HG02973 (cell line): ENCODE measurements around the gene CFAP119.

ENCODE experiments used
- ATAC-seq: cut with Tn5 transposase; IDR thresholded peaks from one replicate; pipeline ENCODE4 v1.9.1; 2021; ENCODE audit warnings: moderate library complexity; ENCODE audit not compliant: unreplicated experiment

The CFAP119 gene

DNA sequence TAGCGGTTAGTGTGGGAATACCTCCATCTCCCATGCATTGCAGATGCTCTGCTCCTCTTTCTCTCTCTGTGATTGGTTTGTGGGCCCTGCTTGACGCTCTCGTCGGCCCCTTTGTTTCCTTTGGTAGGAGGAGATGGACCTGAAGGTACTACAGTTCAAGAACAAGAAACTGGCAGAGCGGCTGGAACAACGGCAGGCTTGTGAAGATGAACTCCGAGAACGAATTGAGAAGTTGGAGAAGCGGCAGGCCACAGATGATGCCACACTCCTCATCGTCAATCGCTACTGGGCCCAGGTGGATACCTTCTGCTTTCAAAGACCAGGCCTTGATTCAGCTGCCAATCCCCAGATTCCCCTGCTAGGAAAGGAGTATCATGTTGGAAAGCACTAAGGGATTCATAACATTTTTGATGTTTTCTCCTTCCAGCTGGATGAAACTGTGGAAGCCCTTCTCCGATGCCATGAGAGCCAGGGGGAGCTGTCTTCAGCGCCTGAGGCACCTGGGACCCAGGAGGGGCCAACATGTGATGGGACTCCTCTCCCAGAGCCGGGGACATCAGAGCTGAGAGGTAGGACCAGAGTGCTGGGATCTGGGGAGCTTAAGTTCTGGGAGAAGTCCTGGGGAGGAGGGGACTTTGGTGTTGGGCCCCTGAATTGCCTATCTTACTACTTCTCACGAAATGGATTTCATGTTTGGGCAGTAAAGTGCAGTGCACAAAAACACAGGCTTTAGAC is 1.3 kb upstream of the CFAP119 start:
- no peak for ATAC-seq

DNA sequence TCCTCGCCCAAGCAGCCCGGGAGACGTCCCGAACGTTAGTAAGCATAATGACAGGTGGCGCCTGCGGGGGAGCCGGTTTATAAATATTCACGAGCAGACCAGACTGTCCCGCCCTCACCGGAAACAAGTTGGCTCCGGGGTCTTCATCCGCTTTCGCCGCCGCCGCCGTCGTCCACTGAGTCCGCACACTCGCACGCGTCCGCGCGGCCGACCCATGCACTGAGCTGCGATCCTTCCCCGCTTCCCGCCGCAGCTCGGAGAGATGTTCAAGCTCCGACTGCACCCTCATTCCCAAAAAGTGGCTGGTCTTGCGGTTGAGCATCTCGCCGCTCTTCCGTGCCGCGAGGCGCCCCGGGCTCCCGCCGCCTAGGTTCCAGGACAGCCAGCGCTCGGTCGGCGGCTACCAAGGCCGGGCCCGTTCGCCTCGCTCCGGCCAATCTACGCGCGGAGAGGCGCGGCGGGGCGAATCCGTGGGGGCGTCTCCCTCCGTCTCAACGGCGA is 385 bp downstream of the CFAP119 start:
- ATAC-seq, result peak; percentile 23

DNA sequence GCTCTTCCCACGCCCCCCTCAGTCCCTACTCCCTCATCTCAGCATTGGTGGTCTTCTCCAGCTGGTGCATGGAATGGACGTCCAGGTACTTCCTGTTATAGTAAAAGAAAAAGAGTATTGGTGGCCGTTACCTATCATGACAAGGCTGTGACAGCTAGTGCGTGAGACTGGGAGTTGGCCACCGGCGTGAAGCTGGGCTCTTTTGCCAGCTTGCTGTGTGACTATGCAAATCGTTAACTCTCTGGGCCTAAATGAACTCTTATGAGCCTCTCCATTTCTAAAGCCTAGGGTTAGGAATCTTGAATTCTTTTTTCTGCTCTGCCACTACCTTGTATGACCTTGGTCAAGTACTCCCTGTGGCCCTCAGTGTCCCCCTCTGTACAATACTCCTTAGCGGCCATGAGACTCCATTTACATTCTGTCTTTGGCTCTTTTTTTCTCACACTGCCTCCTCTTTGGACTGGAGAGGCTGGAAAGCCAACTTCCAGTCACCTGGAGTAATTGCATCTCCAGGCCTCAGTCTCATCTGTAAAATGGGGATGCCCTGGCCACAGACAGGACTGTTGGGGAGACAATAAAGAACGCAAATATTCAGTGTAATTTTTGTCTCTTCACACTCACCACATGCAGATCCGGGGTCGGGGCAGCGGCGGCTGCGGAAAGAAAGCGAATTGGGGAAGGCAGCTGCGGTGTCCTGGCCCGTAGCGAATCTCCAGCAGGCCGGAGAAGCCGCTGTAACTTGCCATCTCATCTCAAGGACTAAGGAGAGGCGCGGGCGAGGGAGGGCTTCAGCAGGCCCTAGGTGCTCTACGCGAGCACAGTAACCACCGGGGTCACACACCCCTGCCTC is 1.1 kb downstream of the CFAP119 start:
- no peak for ATAC-seq

DNA sequence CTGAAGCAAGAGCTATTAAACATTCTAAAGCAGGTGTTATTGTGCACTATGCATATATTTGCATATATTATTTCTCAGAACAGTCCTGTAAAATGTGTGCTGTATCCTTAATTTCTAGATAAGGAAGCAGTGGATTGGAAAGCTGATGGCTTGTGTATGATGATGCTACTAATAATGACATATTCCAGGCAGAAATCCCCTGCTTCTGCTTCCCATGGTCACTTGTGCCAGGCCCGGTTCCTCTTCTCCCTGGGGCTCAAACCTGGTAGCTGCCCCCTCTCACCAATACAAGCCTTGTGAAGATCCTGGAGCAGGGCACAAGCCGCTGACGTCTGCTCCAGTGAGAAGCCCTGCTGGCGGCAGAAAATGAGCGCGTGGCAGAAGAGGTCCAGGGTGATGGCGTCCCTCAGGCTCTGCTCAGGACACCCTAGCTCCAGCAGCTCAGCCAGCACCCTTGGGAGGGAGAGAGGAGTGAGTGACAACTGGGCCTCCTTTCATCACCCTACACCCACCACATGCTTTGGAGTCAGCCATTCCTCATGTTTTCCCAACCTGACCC is 1.8 kb downstream of the CFAP119 start:
- ATAC-seq, result no peak

DNA sequence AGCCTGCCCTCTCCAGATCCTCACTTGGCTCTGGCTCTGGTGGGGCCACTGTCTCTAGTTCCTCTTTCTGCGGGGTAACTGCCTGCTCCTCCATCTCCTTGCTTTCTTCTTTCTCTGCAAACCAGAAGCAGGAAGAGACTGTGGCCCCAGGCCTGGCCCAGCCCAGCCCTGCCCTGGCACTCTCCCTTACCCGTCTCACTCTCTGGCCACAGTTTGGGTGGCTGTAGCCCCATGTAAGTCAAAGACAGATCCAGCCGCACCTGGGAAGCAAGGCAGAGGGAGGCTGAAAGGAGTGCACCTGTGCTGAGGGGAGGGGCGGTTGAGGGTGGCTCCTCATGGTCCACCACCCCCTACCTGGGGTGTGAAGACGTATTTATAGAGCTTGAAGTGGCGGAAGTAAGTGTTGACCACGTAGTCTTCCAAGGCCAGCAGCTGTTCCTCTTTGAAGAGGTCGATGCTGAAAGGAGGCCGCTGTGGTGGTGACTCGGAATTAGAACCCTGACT is 2.8 kb downstream of the CFAP119 start:
- no peak for ATAC-seq

DNA sequence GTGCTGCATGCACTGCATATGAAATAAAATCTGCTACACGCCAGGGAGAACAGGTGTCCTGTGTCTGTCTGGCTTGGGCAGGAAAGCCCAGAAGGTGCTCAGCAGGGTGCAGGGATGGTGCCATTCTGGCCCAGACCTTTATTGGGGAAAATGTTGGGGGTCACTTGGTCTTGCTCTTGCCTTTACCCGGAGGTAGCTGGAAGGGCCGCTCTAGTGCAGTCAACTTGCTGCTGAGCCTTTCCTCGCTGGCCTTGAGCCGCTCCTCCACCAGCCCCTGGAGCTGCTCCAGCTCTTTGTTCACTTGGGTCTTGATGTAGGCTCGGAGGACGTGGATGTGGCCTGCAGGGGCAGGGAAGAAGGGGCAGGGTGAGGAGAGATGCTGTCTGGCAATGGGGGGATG is 4.5 kb downstream of the CFAP119 start:
- no peak for ATAC-seq

DNA sequence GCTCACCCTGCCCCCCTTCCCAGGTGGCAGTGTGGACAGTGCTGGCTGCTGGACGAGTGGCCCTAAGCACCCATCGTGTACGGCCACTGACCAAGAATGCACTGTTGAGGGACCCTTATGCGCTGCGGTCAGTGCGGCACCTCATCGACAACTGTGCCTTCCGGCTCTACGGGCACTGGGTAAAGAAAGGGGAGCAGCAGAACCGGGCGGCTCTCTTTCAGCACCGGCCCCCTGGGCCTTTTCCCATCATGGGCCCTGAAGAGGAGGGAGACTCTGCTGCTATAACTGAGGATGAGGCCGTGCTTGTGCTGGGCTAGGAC is 5.1 kb downstream of the CFAP119 start:
- ATAC-seq, result no peak

DNA sequence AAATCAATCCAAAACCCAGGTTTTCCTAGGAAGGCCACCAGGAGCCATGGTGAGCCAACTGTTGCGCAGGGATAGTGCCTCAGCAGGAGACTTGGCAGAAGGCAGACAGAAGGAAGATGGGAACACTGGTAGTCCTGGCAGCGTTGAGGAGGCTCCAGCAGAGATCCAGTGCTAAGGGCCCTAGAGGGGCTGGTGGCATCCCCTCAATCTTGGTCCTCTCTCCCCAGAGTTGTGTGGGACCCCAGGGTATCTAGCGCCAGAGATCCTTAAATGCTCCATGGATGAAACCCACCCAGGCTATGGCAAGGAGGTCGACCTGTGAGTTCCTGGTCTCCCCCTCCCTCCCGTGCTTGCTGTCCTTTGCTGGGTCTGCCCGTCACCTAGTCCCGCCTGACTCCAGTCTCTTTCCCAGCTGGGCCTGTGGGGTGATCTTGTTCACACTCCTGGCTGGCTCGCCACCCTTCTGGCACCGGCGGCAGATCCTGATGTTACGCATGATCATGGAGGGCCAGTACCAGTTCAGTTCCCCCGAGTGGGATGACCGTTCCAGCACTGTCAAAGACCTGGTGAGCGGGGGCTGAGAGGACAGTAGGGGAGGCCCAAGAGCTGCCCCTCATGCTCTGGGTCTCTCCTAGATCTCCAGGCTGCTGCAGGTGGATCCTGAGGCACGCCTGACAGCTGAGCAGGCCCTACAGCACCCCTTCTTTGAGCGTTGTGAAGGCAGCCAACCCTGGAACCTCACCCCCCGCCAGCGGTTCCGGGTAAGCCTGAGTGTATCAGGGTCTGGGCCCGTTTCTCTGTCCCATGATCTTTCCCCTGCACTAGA is 5.7 kb downstream of the CFAP119 start:
- no peak for ATAC-seq

DNA sequence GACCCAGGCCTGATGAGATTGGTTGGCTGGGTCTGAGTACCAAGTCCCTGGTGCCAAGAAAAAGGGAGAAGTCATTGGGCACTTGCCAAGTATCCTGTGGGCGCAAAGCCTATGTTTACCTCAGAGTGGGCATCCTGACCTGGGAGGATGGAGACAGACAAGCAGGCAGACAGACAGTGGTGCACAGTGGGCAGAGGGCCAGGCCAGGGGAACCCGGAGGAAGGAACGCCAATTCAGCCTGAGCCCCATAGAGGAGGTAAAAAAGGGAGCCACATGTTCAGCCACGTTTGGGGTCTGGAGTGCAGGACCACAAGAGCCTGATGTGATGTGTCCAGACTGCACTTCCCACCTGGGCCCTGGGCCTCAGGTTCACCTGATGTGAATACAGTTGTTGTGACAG is 8.3 kb downstream of the CFAP119 start:
- no peak for ATAC-seq

DNA sequence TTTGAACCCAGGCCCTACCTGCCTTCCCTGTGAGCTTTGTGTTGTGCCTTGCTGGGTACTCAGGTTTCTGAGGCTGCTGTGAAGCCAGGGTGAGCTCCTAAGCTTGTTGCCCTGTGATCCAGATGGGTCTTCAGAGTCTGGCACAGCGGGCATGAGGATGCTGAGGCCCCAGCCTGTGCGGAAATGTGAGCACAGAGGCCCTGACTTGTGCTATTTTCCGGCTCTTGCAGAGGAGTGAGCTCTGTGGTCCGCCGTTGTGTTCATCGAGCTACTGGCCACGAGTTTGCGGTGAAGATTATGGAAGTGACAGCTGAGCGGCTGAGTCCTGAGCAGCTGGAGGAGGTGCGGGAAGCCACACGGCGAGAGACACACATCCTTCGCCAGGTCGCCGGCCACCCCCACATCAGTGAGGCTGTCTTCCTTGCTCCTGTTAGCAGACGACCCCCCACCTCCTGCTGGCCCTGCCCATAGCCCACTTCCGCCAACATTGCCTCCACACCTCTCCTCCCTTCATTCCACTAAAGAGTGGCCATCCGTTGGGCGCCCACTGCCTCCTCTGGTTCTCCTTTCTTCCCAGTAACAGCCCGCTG is 10.9 kb downstream of the CFAP119 start:
- no peak for ATAC-seq

DNA sequence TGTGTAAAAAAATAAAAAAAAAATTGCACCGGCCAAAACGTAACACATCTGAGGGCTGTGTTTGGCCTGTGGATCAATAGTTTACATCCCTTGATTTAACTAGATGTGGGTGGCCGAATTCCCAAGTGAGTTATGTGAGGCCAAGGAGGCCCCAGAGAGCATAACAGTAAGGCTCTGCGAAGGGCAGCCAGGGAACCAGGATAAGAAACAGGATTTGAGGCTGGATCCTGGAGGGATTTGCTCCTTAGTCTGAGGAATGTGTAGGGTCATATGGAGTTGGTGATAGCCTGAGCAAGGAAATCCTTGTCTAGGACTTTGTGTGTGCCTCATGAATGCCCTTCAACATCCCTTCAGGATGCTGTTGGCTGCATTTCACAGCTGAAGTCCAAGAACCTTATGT is 11.7 kb downstream of the CFAP119 start:
- no peak for ATAC-seq

DNA sequence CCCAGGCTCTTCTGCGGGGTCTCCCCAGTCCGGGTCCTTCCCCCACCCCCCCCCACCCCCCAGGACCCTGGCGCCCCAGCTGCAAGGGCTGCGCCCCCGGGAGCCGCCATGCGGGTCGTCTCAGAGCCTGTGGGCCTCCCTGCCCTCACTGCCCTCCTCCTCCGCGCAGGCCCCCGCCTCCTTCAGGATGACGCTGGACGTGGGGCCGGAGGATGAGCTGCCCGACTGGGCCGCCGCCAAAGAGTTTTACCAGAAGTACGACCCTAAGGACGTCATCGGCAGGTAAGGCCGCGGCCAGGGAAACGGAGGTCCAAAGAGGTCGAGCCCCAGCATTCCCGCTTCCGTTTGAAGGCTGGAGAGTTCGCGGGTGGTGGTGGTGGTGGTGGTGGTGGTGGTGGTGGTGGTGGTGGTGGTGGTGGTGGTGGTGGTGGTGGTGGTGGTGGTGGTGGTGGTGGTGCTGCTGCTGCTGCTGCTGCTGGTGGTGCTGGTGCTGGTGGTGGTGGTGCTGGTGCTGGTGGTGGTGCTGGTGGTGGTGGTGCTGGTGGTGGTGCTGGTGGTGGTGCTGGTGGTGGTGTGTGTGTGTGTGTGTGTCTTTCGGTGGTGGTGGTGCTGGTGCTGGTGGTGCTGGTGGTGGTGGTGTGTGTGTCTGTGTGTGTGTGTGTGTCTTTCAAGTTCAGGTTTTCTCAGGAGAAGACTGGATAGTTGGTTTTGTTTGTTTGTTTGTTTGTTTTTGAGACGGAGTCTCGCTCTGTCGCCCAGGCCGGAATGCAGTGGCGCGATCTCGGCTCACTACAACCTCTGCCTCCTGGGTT is 13.0 kb downstream of the CFAP119 start:
- peak; percentile 10 for ATAC-seq

DNA sequence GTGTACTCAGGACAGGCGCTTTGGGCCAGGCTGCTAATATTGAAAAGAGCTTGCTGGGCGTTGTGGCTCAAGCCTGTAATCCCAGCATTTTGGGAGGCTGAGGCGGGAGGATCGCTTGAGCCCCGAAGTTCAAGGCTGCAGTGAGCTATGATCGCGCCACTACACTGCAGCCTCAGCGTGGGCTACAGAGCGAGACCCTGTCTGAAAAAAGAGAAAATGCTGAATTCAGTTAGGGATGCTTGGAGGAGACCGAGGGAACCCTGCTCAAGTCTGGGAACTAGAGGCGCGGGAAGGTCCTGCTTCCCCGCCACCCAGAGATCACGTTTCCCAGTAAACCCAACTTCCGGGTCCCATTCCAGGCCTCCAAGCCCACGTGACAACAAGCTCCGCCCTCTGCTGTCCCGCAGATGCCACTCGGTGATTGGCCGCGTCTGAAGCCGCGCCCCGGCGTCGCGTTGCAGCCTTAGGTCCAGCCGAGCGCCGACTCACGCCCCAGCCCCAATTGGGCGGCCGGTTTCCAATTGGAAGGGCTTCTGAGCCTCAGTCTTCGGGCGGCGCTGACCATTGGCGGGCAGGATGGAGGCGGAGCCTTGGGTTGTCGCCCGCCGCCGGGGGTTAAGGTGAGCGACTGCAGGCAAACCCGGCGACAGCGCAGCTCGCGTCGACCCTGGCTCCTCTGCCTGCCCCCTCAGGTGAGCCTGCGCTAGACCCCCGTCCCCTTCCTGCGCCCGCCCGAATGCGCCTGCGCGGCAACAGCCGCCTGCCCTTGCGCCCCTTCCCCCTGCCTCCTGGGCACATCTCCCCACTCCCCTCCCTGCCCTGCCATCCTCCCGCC is 13.8 kb downstream of the CFAP119 start, which contains the start of gene PHKG2:
Gene PHKG2, plus strand, starts transcription at position 627 of the 835 bp plus-strand sequence. CDS start 396 bp downstream, outside the sequence.
- ATAC-seq, result peak; percentile 91

DNA sequence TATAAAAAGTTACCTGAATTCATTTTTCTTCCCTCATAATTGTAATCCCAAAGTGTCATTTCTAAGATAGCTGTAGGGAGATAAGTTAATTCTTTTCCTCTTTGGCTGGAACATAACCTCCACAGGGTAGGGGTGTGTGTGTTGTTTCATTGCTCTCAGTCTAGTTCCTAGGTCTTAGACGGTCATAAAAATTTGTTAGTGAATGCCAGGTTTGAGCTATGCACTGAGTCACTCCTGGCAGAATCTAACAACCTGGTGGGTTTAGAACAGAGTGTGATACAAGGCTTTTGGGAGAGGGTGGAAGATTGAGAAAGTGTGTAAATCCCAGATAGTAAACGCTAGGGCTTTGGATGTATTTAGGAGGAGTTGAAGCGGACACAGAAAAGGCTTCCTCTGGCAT is 14.5 kb downstream of the CFAP119 start:
- ATAC-seq, result no peak

DNA sequence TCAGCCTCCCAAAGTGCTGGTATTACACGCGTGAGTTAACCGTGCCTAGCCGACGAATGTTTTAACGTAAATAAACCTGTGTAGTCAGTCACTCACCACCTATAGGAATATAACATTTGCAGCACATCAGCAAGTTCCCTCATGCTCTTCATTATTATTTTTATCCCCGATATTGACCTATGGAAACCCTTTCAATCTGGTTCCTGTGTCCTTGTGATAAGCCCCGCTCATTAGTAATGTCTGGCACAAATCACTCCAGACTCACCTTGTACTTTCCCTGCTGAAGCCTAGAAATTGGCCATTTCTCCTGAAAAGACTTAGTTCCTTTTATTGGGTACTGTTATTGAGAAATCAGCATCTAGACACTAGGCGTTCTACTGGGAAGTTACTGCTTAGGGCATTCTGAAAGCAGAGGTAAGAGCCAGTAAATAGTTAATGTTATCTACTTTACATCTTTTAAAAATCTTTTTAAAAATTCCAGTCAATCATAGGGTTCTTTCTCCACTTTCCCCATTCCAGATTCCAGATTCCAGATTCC is 15.2 kb downstream of the CFAP119 start:
- ATAC-seq, result no peak

DNA sequence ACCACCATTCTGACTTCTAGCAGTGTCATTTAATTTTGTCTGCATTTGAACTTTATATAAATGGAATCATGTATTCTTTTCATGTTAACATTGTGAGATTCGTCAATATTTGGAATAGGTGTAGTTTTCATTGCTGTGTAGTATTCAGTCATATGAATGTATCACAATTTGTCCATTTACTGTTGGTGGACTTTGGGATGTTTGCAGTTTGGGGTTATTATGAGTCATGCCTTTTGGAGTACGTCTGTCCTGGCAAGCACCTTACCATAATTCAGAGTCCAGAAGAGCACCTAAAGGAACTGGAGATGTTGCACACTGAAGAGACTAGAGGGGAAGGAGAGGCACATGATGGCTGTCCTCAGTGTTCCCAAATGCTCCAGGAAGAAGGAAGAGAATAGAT is 16.8 kb downstream of the CFAP119 start:
- ATAC-seq, result no peak

DNA sequence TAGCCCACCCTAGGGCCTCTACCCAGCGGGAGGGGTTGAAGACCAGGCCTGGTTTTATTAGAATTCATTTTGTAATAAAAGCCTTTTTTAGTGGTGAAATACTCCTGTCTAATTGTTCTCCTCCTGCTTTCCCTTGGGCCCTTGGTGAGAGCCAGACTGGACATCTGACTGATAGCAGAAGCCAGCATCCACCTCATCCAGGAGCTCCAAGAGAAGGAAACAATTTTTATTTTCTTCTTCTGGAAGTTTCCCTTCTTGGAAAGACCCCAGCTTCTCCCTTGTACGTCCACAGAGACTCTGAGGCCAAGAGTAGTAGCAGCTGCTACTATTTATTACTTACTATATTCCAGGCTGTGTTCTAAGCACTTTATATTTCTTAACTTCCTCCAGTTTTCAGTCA is 17.7 kb downstream of the CFAP119 start:
- ATAC-seq, result no peak

DNA sequence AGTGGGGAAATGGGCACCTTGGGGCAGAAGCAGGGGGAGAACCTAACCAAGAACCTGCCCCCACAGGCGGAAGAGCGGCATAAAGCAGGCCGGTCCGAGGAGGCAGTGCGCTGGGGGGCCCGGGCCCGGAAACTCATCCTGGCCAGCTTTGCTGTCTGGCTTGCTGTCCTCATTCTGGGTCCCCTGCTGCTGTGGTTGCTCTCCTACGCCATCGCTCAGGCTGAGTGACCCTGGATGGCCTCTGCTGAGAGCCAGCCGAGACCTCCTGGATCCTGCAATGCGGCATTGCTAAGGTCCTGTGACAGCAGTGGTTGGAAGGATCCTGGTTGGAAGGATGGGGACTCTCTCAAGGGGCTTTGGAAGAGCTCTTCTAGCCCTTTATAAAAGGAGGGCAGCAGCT is 18.1 kb downstream of the CFAP119 start:
- no peak for ATAC-seq
